Jurkat, Clone E6-1 (cell line): ENCODE data around the gene MS4A18.

Source experiments
- DNase-seq: peaks from one replicate; pipeline ENCODE4 v3.0.0-alpha.2; 2011; ENCODE audit warnings: low read depth, low spot score
- H3K4me3 ChIP-seq: 2 replicates; pipeline ENCODE4 v1.5.1; 2011; ENCODE audit warnings: mild to moderate bottlenecking, low read length, control low read depth, moderate library complexity

MS4A18 gene

GRCh38 chr11:60781286-60781980, 56.9 kb downstream of the MS4A18 start:
- DNase-seq, result no peak
- H3K4me3 ChIP-seq, result no peak overlapping the region

GRCh38 chr11:60781981-60782316, 57.4 kb downstream of the MS4A18 start:
- DNase-seq, result no peak
- no peak overlapping the region for H3K4me3 ChIP-seq

- no peak overlapping the region for H3K4me3 ChIP-seq
- no peak for DNase-seq
Measured at GRCh38 chr11:60782393-60783140, 58.0 kb downstream of the MS4A18 start.

- no peak for DNase-seq
- H3K4me3 ChIP-seq, result no peak overlapping the region
Measured at GRCh38 chr11:60783141-60783484, 58.6 kb downstream of the MS4A18 start.

- no peak for DNase-seq
- no peak overlapping the region for H3K4me3 ChIP-seq
Measured at GRCh38 chr11:60783911-60784310, 59.4 kb downstream of the MS4A18 start.

- DNase-seq, result no peak
Measured at GRCh38 chr11:60785136-60785535, 60.6 kb downstream of the MS4A18 start, which contains the start of gene MS4A10. TSS of gene MS4A10 (plus strand) at chr11:60785333. CDS start at chr11:60790336, 5,003 bp downstream.

GRCh38 chr11:60785806-60786361, 61.4 kb downstream of the MS4A18 start:
- DNase-seq, result no peak
- H3K4me3 ChIP-seq, result no peak overlapping the region

More at GRCh38 chr11:60785136-60785535, 60.6 kb downstream of the MS4A18 start, which contains the start of gene MS4A10:
- H3K4me3 ChIP-seq, result no peak within 1 kb of the TSS

GRCh38 chr11:60786811-60787567, 62.5 kb downstream of the MS4A18 start:
- DNase-seq, result no peak

GRCh38 chr11:60788401-60789125, 64.0 kb downstream of the MS4A18 start:
- H3K4me3 ChIP-seq, result no peak overlapping the region
- no peak for DNase-seq

More at GRCh38 chr11:60786811-60787567, 62.5 kb downstream of the MS4A18 start:
- no peak overlapping the region for H3K4me3 ChIP-seq

- DNase-seq, result no peak
- no peak overlapping the region for H3K4me3 ChIP-seq
Measured at GRCh38 chr11:60790726-60791125, 66.2 kb downstream of the MS4A18 start.

GRCh38 chr11:60791153-60791933, 66.8 kb downstream of the MS4A18 start:
- H3K4me3 ChIP-seq, result no peak overlapping the region
- no peak for DNase-seq

- no peak overlapping the region for H3K4me3 ChIP-seq
- DNase-seq, result no peak
Measured at GRCh38 chr11:60792521-60792920, 68.0 kb downstream of the MS4A18 start.
